ENCODE results near the gene FBXO38.

DNA sequence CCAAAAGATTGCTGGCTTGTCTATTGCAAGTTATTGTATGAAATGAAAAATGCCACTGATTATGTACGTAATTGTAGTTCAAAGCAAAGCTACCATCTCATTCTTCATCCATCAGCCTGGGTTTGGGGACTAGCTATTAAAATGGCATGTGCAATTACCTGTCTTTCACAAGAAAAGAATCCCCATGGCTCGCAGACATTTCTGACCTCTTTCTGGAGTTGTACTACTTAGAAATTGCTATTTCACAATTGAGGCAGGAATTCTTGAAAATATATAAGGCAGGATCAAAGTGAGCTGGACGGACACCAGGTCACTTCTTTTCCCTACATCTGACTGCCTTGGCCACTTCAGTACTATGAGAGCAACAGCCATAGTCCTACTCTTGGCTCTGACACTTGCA lies 48.5 kb upstream of the FBXO38 start, which contains the start of gene SPINK9:
- TF ChIP-seq, protein P1, sequence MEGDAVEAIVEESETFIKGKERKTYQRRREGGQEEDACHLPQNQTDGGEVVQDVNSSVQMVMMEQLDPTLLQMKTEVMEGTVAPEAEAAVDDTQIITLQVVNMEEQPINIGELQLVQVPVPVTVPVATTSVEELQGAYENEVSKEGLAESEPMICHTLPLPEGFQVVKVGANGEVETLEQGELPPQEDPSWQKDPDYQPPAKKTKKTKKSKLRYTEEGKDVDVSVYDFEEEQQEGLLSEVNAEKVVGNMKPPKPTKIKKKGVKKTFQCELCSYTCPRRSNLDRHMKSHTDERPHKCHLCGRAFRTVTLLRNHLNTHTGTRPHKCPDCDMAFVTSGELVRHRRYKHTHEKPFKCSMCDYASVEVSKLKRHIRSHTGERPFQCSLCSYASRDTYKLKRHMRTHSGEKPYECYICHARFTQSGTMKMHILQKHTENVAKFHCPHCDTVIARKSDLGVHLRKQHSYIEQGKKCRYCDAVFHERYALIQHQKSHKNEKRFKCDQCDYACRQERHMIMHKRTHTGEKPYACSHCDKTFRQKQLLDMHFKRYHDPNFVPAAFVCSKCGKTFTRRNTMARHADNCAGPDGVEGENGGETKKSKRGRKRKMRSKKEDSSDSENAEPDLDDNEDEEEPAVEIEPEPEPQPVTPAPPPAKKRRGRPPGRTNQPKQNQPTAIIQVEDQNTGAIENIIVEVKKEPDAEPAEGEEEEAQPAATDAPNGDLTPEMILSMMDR (conservative IDR thresholded peaks at IDR 0.05; ENCODE audit: low read length) = no peak
- no peak for TF ChIP-seq EZH2phosphoT487 (IDR thresholded peaks at IDR 0.05; ENCODE audit: borderline replicate concordance)
